ENCODE data around the gene GNAI3.

DNA sequence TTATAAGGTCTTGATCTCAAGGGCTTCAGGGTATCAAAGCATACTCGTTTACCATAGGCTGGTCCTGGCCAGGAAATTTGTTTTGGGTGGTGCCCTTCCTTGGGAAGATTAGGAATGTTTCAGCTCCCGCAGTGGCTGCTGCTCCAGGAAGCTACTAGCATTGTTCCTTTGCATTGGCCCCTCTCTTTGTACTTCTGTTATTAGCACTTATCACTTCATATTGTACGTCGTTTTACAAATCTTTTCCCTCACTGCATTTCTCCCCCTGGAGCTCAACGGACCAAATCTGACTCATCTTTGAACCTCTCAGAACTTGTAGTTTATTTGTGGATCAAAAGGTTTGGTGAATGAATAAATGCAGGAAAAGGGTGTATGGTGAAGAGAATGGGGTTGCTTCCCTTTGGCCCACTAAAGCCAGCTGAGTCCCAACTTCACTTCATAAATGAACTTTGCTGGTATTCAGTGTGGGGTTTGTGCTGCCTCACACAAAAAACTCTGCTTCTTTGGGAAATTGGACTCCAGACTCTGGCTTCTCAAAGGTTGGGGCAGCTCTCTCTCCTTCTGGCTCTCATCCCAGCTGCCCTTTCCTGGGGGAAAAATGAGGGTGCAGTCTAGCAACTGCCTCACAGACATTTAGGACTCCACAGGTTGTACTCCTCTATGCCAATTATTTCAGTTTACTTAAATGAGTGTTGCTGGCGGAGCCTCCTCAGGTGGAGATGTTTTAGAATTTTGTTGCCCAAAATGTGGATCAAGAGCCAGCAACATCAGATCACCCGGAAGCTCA lies 65.1 kb downstream of the GNAI3 start:
- TF ChIP-seq, protein P1, sequence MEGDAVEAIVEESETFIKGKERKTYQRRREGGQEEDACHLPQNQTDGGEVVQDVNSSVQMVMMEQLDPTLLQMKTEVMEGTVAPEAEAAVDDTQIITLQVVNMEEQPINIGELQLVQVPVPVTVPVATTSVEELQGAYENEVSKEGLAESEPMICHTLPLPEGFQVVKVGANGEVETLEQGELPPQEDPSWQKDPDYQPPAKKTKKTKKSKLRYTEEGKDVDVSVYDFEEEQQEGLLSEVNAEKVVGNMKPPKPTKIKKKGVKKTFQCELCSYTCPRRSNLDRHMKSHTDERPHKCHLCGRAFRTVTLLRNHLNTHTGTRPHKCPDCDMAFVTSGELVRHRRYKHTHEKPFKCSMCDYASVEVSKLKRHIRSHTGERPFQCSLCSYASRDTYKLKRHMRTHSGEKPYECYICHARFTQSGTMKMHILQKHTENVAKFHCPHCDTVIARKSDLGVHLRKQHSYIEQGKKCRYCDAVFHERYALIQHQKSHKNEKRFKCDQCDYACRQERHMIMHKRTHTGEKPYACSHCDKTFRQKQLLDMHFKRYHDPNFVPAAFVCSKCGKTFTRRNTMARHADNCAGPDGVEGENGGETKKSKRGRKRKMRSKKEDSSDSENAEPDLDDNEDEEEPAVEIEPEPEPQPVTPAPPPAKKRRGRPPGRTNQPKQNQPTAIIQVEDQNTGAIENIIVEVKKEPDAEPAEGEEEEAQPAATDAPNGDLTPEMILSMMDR (IDR thresholded peaks at IDR 0.05), result no peak
- no peak for TF ChIP-seq POLR2A (IDR thresholded peaks at IDR 0.05)

Data from body of pancreas (tissue), 4 donors.